Stimulated activated effector memory CD8-positive, alpha-beta T cell treated with anti-CD3 and anti-CD28 coated beads, Interleukin-12 subunit alpha, Interleukin-12 subunit beta, amount 100 ng/mL, for 72 hours (primary cell): ENCODE measurements around the gene LYSMD4.
"Not testable (repeated sequence)": the region's sequence is repeated elsewhere in the genome, so short reads cannot be mapped to it uniquely, and the experiment has no call there.

Source experiments
- ATAC-seq: fragments of 150-1000 bp; cut with Tn5 transposase; 2 replicates; pipeline ENCODE4 v1.10.0; 2021
- DNase-seq, 2 donors: peaks; one replicate each; pipeline ENCODE4 v3.0.0; 2021 to 2022; ENCODE audit warnings: low spot score in 2 of 2
- H3K27ac Mint-ChIP-seq: one replicate; pipeline ENCODE4 v1.8.0; 2022; ENCODE audit warnings: mild to moderate bottlenecking, mixed read lengths
- H3K36me3 Mint-ChIP-seq: one replicate; pipeline ENCODE4 v1.8.0; 2022; ENCODE audit warnings: mild to moderate bottlenecking, mixed read lengths
- H3K4me1 Mint-ChIP-seq: one replicate; pipeline ENCODE4 v1.8.0; 2022; ENCODE audit warnings: mixed read lengths
- H3K4me3 Mint-ChIP-seq: one replicate; pipeline ENCODE4 v1.8.0; 2022; ENCODE audit warnings: mild to moderate bottlenecking, mixed read lengths
- H3K9me3 Mint-ChIP-seq: one replicate; pipeline ENCODE4 v1.8.0; 2022; ENCODE audit warnings: mixed read lengths

The LYSMD4 gene

GRCh38 chr15:99736702-99737101 is 3.5 kb upstream of the LYSMD4 start:
- Mint-ChIP-seq H3K9me3 (no peaks in the 10 kb centered on the region), H3K27ac (no peak overlapping the region), H3K4me3 (no peak overlapping the region), H3K36me3 (no peaks in the 10 kb centered on the region), H3K4me1 (peaks cover 12% of the 10 kb centered on the region)
- no peak for DNase-seq
- ATAC-seq, result no peak

- no peak for DNase-seq
- no peaks in the 10 kb centered on the region for H3K9me3 Mint-ChIP-seq
- H3K27ac Mint-ChIP-seq, result peak overlapping the region; percentile 40
- peaks cover 12% of the 10 kb centered on the region for H3K4me1 Mint-ChIP-seq
- no peaks in the 10 kb centered on the region for H3K36me3 Mint-ChIP-seq
- no peak for ATAC-seq
- no peak overlapping the region for H3K4me3 Mint-ChIP-seq
These were observed 2.6 kb upstream of the LYSMD4 start for GRCh38 chr15:99735868-99736267.

GRCh38 chr15:99734575-99734974 is 1.3 kb upstream of the LYSMD4 start:
- no peak overlapping the region for H3K4me3 Mint-ChIP-seq
- ATAC-seq, result no peak
- no peaks in the 10 kb centered on the region for H3K9me3 Mint-ChIP-seq
- H3K4me1 Mint-ChIP-seq, result peaks cover 17% of the 10 kb centered on the region
- peak overlapping the region; percentile 40 for H3K27ac Mint-ChIP-seq
- DNase-seq, result no peak
- H3K36me3 Mint-ChIP-seq, result no peaks in the 10 kb centered on the region

- peaks cover 17% of the 10 kb centered on the region for H3K4me1 Mint-ChIP-seq
These were observed 729 bp upstream of the LYSMD4 start for GRCh38 chr15:99734040-99734291.

GRCh38 chr15:99732751-99733267 is 428 bp downstream of the LYSMD4 start:
- Mint-ChIP-seq H3K9me3 (no peaks in the 10 kb centered on the region), H3K27ac (no peak overlapping the region), H3K4me3 (peak overlapping the region; percentile 77), H3K36me3 (no peaks in the 10 kb centered on the region), H3K4me1 (peaks cover 17% of the 10 kb centered on the region)
- ATAC-seq (peak; percentile 49), DNase-seq (no peak)

More at GRCh38 chr15:99734040-99734291, 729 bp upstream of the LYSMD4 start:
- DNase-seq, H3K36me3 Mint-ChIP-seq, ATAC-seq, H3K9me3 Mint-ChIP-seq: not testable (repeated sequence)
- Mint-ChIP-seq H3K27ac (peak overlapping the region; percentile 98), H3K4me3 (peak overlapping the region; percentile 77)

GRCh38 chr15:99732124-99732750 is 1.0 kb downstream of the LYSMD4 start:
- no peaks in the 10 kb centered on the region for H3K9me3 Mint-ChIP-seq
- H3K4me1 Mint-ChIP-seq, result peaks cover 17% of the 10 kb centered on the region
- H3K36me3 Mint-ChIP-seq, result no peaks in the 10 kb centered on the region
- no peak overlapping the region for H3K27ac Mint-ChIP-seq
- ATAC-seq, result no peak
- no peak for DNase-seq
- H3K4me3 Mint-ChIP-seq, result peak overlapping the region; percentile 77

GRCh38 chr15:99731336-99732123 is 1.7 kb downstream of the LYSMD4 start:
- ATAC-seq (no peak), DNase-seq (no peak)
- H3K9me3 Mint-ChIP-seq, result no peaks in the 10 kb centered on the region
- peaks cover 17% of the 10 kb centered on the region for H3K4me1 Mint-ChIP-seq
- H3K27ac Mint-ChIP-seq, result no peak overlapping the region
- no peaks in the 10 kb centered on the region for H3K36me3 Mint-ChIP-seq
- H3K4me3 Mint-ChIP-seq, result peak overlapping the region; percentile 77

GRCh38 chr15:99729920-99730319 is 3.3 kb downstream of the LYSMD4 start:
- no peak overlapping the region for H3K27ac Mint-ChIP-seq
- DNase-seq (no peak), ATAC-seq (no peak)
- no peaks in the 10 kb centered on the region for H3K36me3 Mint-ChIP-seq
- peaks cover 17% of the 10 kb centered on the region for H3K4me1 Mint-ChIP-seq
- no peak overlapping the region for H3K4me3 Mint-ChIP-seq
- H3K9me3 Mint-ChIP-seq, result no peaks in the 10 kb centered on the region

GRCh38 chr15:99729327-99729726 is 3.9 kb downstream of the LYSMD4 start:
- Mint-ChIP-seq H3K36me3 (no peaks in the 10 kb centered on the region), H3K9me3 (no peaks in the 10 kb centered on the region), H3K4me3 (no peak overlapping the region), H3K4me1 (peaks cover 17% of the 10 kb centered on the region), H3K27ac (no peak overlapping the region)
- ATAC-seq (no peak), DNase-seq (no peak)

- Mint-ChIP-seq H3K36me3 (no peaks in the 10 kb centered on the region), H3K4me1 (peaks cover 17% of the 10 kb centered on the region), H3K4me3 (no peak overlapping the region), H3K27ac (no peak overlapping the region), H3K9me3 (no peaks in the 10 kb centered on the region)
- ATAC-seq (no peak), DNase-seq (no peak)
These were observed 4.3 kb downstream of the LYSMD4 start for GRCh38 chr15:99728916-99729315.

- Mint-ChIP-seq H3K36me3 (no peaks in the 10 kb centered on the region), H3K27ac (no peak overlapping the region), H3K9me3 (no peaks in the 10 kb centered on the region), H3K4me1 (peaks cover 12% of the 10 kb centered on the region), H3K4me3 (no peak overlapping the region)
- no peak for DNase-seq
- no peak for ATAC-seq
These were observed 5.5 kb downstream of the LYSMD4 start for GRCh38 chr15:99727733-99728132.

GRCh38 chr15:99727330-99727729 is 5.9 kb downstream of the LYSMD4 start:
- no peak for ATAC-seq
- Mint-ChIP-seq H3K9me3 (no peaks in the 10 kb centered on the region), H3K36me3 (no peaks in the 10 kb centered on the region), H3K4me3 (no peak overlapping the region), H3K4me1 (peaks cover 10% of the 10 kb centered on the region), H3K27ac (no peak overlapping the region)
- DNase-seq, result no peak

- no peak overlapping the region for H3K4me3 Mint-ChIP-seq
These were observed 6.9 kb downstream of the LYSMD4 start for GRCh38 chr15:99726333-99726732.

GRCh38 chr15:99722406-99722805 is 10.8 kb downstream of the LYSMD4 start:
- Mint-ChIP-seq H3K4me1 (peaks cover 37% of the 10 kb centered on the region), H3K27ac (no peak overlapping the region), H3K9me3 (no peaks in the 10 kb centered on the region)

More at GRCh38 chr15:99726333-99726732, 6.9 kb downstream of the LYSMD4 start:
- no peak for DNase-seq
- Mint-ChIP-seq H3K36me3 (no peaks in the 10 kb centered on the region), H3K27ac (no peak overlapping the region), H3K4me1 (peaks cover 9% of the 10 kb centered on the region), H3K9me3 (no peaks in the 10 kb centered on the region)
- no peak for ATAC-seq

GRCh38 chr15:99721896-99722295 is 11.3 kb downstream of the LYSMD4 start:
- Mint-ChIP-seq H3K27ac (peak overlapping the region; percentile 38), H3K36me3 (no peaks in the 10 kb centered on the region), H3K4me1 (peaks cover 37% of the 10 kb centered on the region), H3K4me3 (no peak overlapping the region), H3K9me3 (no peaks in the 10 kb centered on the region)
- DNase-seq (no peak), ATAC-seq (no peak)

More at GRCh38 chr15:99722406-99722805, 10.8 kb downstream of the LYSMD4 start:
- ATAC-seq (no peak), DNase-seq (no peak)
- Mint-ChIP-seq H3K4me3 (no peak overlapping the region), H3K36me3 (no peaks in the 10 kb centered on the region)
